ENCODE measurements around the gene MSRB1.

DNA sequence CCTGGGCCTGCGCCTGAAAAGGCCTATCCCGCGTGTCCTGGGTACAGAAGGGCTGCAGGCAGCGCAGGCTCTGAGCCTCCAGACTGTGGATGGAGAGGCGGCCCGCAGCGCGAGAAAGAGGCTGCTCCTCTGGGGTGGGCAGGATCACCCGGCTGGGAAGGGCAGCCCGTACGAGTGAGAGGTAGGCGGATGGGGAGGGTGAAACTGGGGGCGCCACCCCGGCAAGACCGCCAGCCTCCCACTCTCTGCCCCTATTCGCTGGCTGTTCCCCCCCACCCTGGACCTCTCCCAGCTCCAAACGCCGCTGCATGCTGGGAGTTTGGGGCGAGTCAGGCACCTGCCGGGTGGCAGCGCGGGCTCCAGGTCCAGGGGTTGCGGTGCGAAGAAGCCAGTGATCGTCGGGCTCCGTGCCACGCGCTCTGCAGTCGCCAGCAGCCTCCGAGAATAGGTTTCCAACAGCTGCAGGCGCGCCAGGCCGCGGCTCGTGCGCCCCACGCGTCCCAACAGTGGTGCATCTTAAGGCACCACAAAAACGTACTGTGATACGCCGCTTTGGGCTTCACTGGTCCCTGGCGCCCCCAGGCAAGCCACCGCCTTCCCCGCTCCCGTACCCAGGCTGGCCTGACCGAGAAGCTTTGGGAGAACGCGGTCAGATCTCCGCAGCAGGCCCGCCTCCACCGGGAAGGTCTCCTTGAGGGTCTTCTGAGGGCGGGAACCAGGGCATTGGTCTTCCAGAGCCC is 37.2 kb upstream of the MSRB1 start:
- TF ChIP-seq, protein P1, sequence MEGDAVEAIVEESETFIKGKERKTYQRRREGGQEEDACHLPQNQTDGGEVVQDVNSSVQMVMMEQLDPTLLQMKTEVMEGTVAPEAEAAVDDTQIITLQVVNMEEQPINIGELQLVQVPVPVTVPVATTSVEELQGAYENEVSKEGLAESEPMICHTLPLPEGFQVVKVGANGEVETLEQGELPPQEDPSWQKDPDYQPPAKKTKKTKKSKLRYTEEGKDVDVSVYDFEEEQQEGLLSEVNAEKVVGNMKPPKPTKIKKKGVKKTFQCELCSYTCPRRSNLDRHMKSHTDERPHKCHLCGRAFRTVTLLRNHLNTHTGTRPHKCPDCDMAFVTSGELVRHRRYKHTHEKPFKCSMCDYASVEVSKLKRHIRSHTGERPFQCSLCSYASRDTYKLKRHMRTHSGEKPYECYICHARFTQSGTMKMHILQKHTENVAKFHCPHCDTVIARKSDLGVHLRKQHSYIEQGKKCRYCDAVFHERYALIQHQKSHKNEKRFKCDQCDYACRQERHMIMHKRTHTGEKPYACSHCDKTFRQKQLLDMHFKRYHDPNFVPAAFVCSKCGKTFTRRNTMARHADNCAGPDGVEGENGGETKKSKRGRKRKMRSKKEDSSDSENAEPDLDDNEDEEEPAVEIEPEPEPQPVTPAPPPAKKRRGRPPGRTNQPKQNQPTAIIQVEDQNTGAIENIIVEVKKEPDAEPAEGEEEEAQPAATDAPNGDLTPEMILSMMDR (IDR thresholded peaks at IDR 0.05 in 4 of 5, conservative IDR thresholded peaks at IDR 0.05 in 1 of 5), result no peak
- no peak for TF ChIP-seq POLR2A (IDR thresholded peaks at IDR 0.05)
